Mesendoderm (in vitro differentiated cells): ENCODE data around the gene MECR.
A peak's percentile ranks its signal among the peaks of the same experiment; 100 is the strongest.
"Not testable (repeated sequence)": the region's sequence is repeated elsewhere in the genome, so short reads cannot be mapped to it uniquely, and the experiment has no call there.

ENCODE experiments used
- DNase-seq: peaks from one replicate; pipeline ENCODE4 v3.0.0; 2013
- H2AK5ac ChIP-seq: 2 replicates; pipeline ENCODE4 v1.6.1; 2013; ENCODE audit warnings: low read length, inconsistent platforms
- H2BK120ac ChIP-seq: 2 replicates; pipeline ENCODE4 v1.6.1; 2013; ENCODE audit warnings: low read depth, mild to moderate bottlenecking, low read length, moderate library complexity, mixed read lengths
- H2BK15ac ChIP-seq: replicated peaks from 2 replicates; pipeline ENCODE4 v1.6.1; 2013; ENCODE audit warnings: low read depth, mild to moderate bottlenecking, moderate library complexity
- H2BK5ac ChIP-seq: 2 replicates; pipeline ENCODE4 v1.6.1; 2013; ENCODE audit warnings: low read length, inconsistent platforms
- H3K18ac ChIP-seq: 2 replicates; pipeline ENCODE4 v1.6.1; 2013; ENCODE audit warnings: mild to moderate bottlenecking, low read length, mixed read lengths
- H3K23ac ChIP-seq: one replicate; pipeline ENCODE4 v1.6.1; 2013; ENCODE audit warnings: low read length
- H3K27ac ChIP-seq: 2 replicates; pipeline ENCODE4 v1.5.1; 2013; ENCODE audit warnings: low read depth, mild to moderate bottlenecking, inconsistent platforms, low read length, moderate library complexity
- H3K27me3 ChIP-seq: 2 replicates; pipeline ENCODE4 v1.6.1; 2013; ENCODE audit warnings: low read length, control low read depth, mild to moderate bottlenecking, inconsistent platforms; ENCODE audit not compliant: insufficient read depth, poor library complexity
- H3K36me3 ChIP-seq: 2 replicates; pipeline ENCODE4 v1.6.1; 2013; ENCODE audit warnings: low read length, inconsistent platforms; ENCODE audit not compliant: control insufficient read depth, insufficient read depth
- H3K4ac ChIP-seq: one replicate; pipeline ENCODE4 v1.6.1; 2013; ENCODE audit warnings: low read depth, mild to moderate bottlenecking, low read length, moderate library complexity
- H3K4me1 ChIP-seq: 2 replicates; pipeline ENCODE4 v1.6.1; 2013; ENCODE audit warnings: low read depth, low read length, inconsistent platforms; ENCODE audit not compliant: control insufficient read depth
- H3K4me2 ChIP-seq: 2 replicates; pipeline ENCODE4 v1.6.1; 2013; ENCODE audit warnings: low read length
- H3K4me3 ChIP-seq: 2 replicates; pipeline ENCODE4 v1.5.1; 2013; ENCODE audit warnings: mild to moderate bottlenecking, low read length
- H3K56ac ChIP-seq: one replicate; pipeline ENCODE4 v1.6.1; 2013; ENCODE audit warnings: low read length
- H3K79me1 ChIP-seq: 2 replicates; pipeline ENCODE4 v1.6.1; 2013; ENCODE audit warnings: low read length, inconsistent platforms
- H3K79me2 ChIP-seq: 2 replicates; pipeline ENCODE4 v1.6.1; 2013; ENCODE audit warnings: mild to moderate bottlenecking, low read length; ENCODE audit not compliant: control insufficient read depth, insufficient read depth
- H3K9ac ChIP-seq: 2 replicates; pipeline ENCODE4 v1.6.1; 2013; ENCODE audit warnings: low read length, inconsistent platforms
- H4K5ac ChIP-seq: one replicate; pipeline ENCODE4 v1.6.1; 2013; ENCODE audit warnings: low read length
- H4K8ac ChIP-seq: one replicate; pipeline ENCODE4 v1.6.1; 2013; ENCODE audit warnings: low read depth, mild to moderate bottlenecking, control low read depth, low read length, moderate library complexity
- WGBS: extraction: QIAGEN DNeasy Blood & Tissue Kit; methylation state at CpG from one replicate; pipeline ENCODE4 v1.1.7; 2013; ENCODE audit warnings: low lambda C conversion rate, missing lambda C conversion rate; ENCODE audit not compliant: insufficient coverage; ENCODE audit errors: extremely low coverage; 5-methylcytosine and 5-hydroxymethylcytosine counted together

Gene MECR

GRCh38 chr1:29224356-29224837, 6.3 kb downstream of the MECR start:
- Histone ChIP-seq H3K4ac (no peak overlapping the region), H3K36me3 (no peaks in the 10 kb centered on the region), H3K56ac (no peak overlapping the region), H3K4me2 (no peak overlapping the region), H2BK120ac (no peak overlapping the region), H3K4me3 (no peak overlapping the region), H3K79me2 (no peaks in the 10 kb centered on the region), H3K27ac (no peak overlapping the region), H3K4me1 (no peaks in the 10 kb centered on the region), H4K8ac (no peak overlapping the region), H4K5ac (no peak overlapping the region), H2BK5ac (no peak overlapping the region), H2AK5ac (no peak overlapping the region), H3K9ac (no peak overlapping the region), H3K23ac (no peak overlapping the region), H3K18ac (no peak overlapping the region), H3K79me1 (peaks cover 1% of the 10 kb centered on the region), H2BK15ac (no peak overlapping the region), H3K27me3 (no peaks in the 10 kb centered on the region)
- DNase-seq = no peak
- no CpG with 5 or more reads among the region's 5 CpGs for WGBS

GRCh38 chr1:29223521-29223920, 7.2 kb downstream of the MECR start:
- Histone ChIP-seq H3K79me1 (peaks cover 1% of the 10 kb centered on the region), H3K4ac (no peak overlapping the region), H4K8ac (no peak overlapping the region), H3K4me2 (no peak overlapping the region), H2BK5ac (no peak overlapping the region), H3K56ac (no peak overlapping the region), H3K79me2 (no peaks in the 10 kb centered on the region), H3K36me3 (no peaks in the 10 kb centered on the region), H3K4me1 (no peaks in the 10 kb centered on the region), H3K18ac (no peak overlapping the region), H3K27ac (no peak overlapping the region), H2AK5ac (no peak overlapping the region), H3K27me3 (no peaks in the 10 kb centered on the region), H3K9ac (no peak overlapping the region), H3K4me3 (no peak overlapping the region), H3K23ac (no peak overlapping the region), H2BK120ac (no peak overlapping the region), H4K5ac (no peak overlapping the region), H2BK15ac (no peak overlapping the region)
- DNase-seq = no peak
- WGBS = no CpG with 5 or more reads among the region's 6 CpGs

DNA sequence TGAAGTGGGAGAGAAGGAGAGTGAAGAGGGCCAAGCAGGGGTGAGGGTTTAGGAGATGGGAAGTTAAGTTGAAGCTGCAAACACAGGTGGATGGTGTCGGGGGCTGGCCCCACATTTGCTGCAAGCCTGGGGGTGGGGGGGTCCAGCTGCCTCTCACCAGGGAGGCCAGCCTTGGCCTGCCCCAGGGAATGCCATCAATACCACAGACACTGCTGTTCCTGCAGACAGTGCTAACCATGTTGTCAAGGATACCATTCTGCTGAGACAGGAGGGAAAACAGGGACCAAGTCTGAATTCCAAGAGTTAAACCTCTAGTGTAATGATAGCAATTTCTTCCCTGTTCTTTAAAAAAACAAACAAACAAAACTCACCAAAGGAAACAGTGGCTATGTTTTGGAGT, 8.0 kb downstream of the MECR start:
- H3K23ac ChIP-seq = no peak overlapping the region
- peak; percentile 44 for DNase-seq
- no CpG with 5 or more reads among the region's 1 CpG for WGBS
- H3K18ac ChIP-seq = no peak overlapping the region
- H3K4ac ChIP-seq = no peak overlapping the region
- no peak overlapping the region for H3K4me2 ChIP-seq
- H2AK5ac ChIP-seq = no peak overlapping the region
- H4K5ac ChIP-seq = no peak overlapping the region
- no peaks in the 10 kb centered on the region for H3K79me2 ChIP-seq
- H2BK5ac ChIP-seq = no peak overlapping the region
- no peak overlapping the region for H2BK120ac ChIP-seq
- no peak overlapping the region for H3K9ac ChIP-seq
- H3K4me3 ChIP-seq = no peak overlapping the region
- H3K36me3 ChIP-seq = no peaks in the 10 kb centered on the region
- peaks cover 1% of the 10 kb centered on the region for H3K79me1 ChIP-seq
- no peak overlapping the region for H3K27ac ChIP-seq
- H4K8ac ChIP-seq = no peak overlapping the region
- H3K27me3 ChIP-seq = no peaks in the 10 kb centered on the region
- H3K4me1 ChIP-seq = no peaks in the 10 kb centered on the region
- H3K56ac ChIP-seq = no peak overlapping the region
- H2BK15ac ChIP-seq = no peak overlapping the region

GRCh38 chr1:29222260-29222659, 8.5 kb downstream of the MECR start:
- not testable (repeated sequence) for H3K4me3 ChIP-seq, DNase-seq, H3K4me2 ChIP-seq, H3K18ac ChIP-seq, H3K23ac ChIP-seq, H2BK15ac ChIP-seq, H4K8ac ChIP-seq, H3K56ac ChIP-seq, H3K27me3 ChIP-seq, H3K9ac ChIP-seq, H4K5ac ChIP-seq, H2AK5ac ChIP-seq, H2BK120ac ChIP-seq, H3K4me1 ChIP-seq, H3K79me2 ChIP-seq, H3K79me1 ChIP-seq, H3K4ac ChIP-seq, H3K36me3 ChIP-seq, H2BK5ac ChIP-seq, H3K27ac ChIP-seq
- no CpG with 5 or more reads among the region's 6 CpGs for WGBS

DNA sequence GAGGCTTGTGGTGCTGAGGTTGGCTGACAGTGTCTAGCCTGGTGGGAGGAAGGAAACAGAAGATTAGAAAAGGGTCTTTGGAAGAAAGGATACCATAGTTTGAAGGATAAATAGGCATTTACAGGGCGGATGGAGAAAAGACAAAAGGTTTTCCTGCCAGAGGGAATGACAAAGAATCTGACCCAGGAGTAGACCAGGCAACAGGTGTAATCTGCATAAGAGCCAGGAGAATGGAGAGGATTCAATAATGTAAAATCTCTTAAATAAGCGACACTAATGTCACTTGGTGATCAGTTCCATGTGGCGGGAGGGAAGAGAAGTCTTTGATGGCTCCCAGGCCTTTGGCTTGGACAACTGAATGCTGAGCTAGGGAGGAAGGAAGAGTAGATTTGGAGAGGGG, 9.4 kb downstream of the MECR start:
- H2BK120ac ChIP-seq = no peak overlapping the region
- no peak overlapping the region for H3K9ac ChIP-seq
- H3K79me1 ChIP-seq = peaks cover 1% of the 10 kb centered on the region
- no peaks in the 10 kb centered on the region for H3K79me2 ChIP-seq
- H3K56ac ChIP-seq = no peak overlapping the region
- H3K4me1 ChIP-seq = no peaks in the 10 kb centered on the region
- no peak overlapping the region for H4K8ac ChIP-seq
- H3K27ac ChIP-seq = no peak overlapping the region
- H3K4me2 ChIP-seq = no peak overlapping the region
- no peaks in the 10 kb centered on the region for H3K36me3 ChIP-seq
- no peak overlapping the region for H3K18ac ChIP-seq
- H3K27me3 ChIP-seq = no peaks in the 10 kb centered on the region
- H3K4me3 ChIP-seq = no peak overlapping the region
- no peak overlapping the region for H2BK5ac ChIP-seq
- no peak overlapping the region for H4K5ac ChIP-seq
- no peak overlapping the region for H3K23ac ChIP-seq
- DNase-seq = no peak
- no CpG with 5 or more reads among the region's 3 CpGs for WGBS
- no peak overlapping the region for H2BK15ac ChIP-seq
- H3K4ac ChIP-seq = no peak overlapping the region
- H2AK5ac ChIP-seq = no peak overlapping the region

GRCh38 chr1:29218223-29218622, 12.5 kb downstream of the MECR start:
- Histone ChIP-seq H3K79me1 (no peaks in the 10 kb centered on the region), H3K4me3 (no peak overlapping the region), H3K79me2 (no peaks in the 10 kb centered on the region), H3K4ac (no peak overlapping the region), H4K5ac (no peak overlapping the region), H3K23ac (no peak overlapping the region), H2AK5ac (no peak overlapping the region), H3K4me2 (no peak overlapping the region), H3K27me3 (no peaks in the 10 kb centered on the region), H3K36me3 (no peaks in the 10 kb centered on the region), H2BK5ac (no peak overlapping the region), H3K56ac (no peak overlapping the region), H4K8ac (no peak overlapping the region), H3K18ac (no peak overlapping the region), H2BK120ac (no peak overlapping the region), H3K4me1 (peaks cover 3% of the 10 kb centered on the region), H3K9ac (no peak overlapping the region), H2BK15ac (no peak overlapping the region), H3K27ac (no peak overlapping the region)
- DNase-seq = no peak
- WGBS = no CpG with 5 or more reads among the region's 2 CpGs
